GM10266 (cell line): Measurements from ENCODE around the gene CATSPER3.

Experiments
- DNase-seq: peaks from one replicate; pipeline ENCODE4 v3.0.0; 2012; ENCODE audit errors: extremely low spot score
- CTCF ChIP-seq: IDR thresholded peaks from 2 replicates; pipeline ENCODE4 v1.5.1; 2012; ENCODE audit warnings: mild to moderate bottlenecking, low read depth; ENCODE audit not compliant: control insufficient read depth, insufficient read depth; ENCODE audit errors: missing control alignments

The CATSPER3 gene

GRCh38 chr5:134968055-134968454 lies 348 bp downstream of the CATSPER3 start:
- no peak for DNase-seq

GRCh38 chr5:134969166-134969565 lies 1.5 kb downstream of the CATSPER3 start:
- DNase-seq: no peak
- TF ChIP-seq CTCF: no peak

More at GRCh38 chr5:134968055-134968454, 348 bp downstream of the CATSPER3 start:
- TF ChIP-seq CTCF: no peak

GRCh38 chr5:134975078-134975715 lies 7.5 kb downstream of the CATSPER3 start:
- no peak for TF ChIP-seq CTCF
- DNase-seq: no peak

- no peak for TF ChIP-seq CTCF
- no peak for DNase-seq
These were observed 8.1 kb downstream of the CATSPER3 start for GRCh38 chr5:134975843-134976242.

- no peak for DNase-seq
- no peak for TF ChIP-seq CTCF
These were observed 9.1 kb downstream of the CATSPER3 start for GRCh38 chr5:134976841-134977240.

GRCh38 chr5:134979416-134979815 lies 11.7 kb downstream of the CATSPER3 start:
- no peak for TF ChIP-seq CTCF
- no peak for DNase-seq

GRCh38 chr5:134982230-134982629 lies 14.5 kb downstream of the CATSPER3 start:
- no peak for DNase-seq
- TF ChIP-seq CTCF: no peak
